Pons (tissue), 1 donor: ENCODE measurements around the gene SLC7A1.

Source experiments
- DNase-seq: peaks from one replicate; pipeline ENCODE4 v3.0.0-alpha.2; 2016; ENCODE audit warnings: low spot score

SLC7A1 gene

DNA sequence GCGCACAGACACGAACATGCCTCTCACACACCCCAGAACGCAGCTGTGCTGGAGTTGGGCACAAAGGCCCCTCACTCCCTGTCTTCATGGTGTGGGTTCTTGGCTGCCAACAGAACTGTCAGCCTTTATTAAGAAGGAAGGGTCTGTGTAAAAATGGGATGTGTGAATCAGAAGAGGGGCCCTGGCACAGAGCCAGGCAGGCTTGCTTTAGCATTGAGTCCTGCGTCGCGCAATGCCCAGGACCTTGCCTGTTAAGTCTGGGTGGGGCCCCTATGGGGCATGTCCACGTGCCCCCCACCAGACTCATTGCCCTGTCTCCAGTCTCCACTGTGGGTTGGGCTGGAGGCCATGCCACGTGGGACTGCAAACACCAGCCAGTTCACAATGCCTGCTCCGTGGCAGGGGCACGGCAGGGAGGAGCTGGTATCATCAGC lies 84.8 kb downstream of the SLC7A1 start:
- DNase-seq = no peak

DNA sequence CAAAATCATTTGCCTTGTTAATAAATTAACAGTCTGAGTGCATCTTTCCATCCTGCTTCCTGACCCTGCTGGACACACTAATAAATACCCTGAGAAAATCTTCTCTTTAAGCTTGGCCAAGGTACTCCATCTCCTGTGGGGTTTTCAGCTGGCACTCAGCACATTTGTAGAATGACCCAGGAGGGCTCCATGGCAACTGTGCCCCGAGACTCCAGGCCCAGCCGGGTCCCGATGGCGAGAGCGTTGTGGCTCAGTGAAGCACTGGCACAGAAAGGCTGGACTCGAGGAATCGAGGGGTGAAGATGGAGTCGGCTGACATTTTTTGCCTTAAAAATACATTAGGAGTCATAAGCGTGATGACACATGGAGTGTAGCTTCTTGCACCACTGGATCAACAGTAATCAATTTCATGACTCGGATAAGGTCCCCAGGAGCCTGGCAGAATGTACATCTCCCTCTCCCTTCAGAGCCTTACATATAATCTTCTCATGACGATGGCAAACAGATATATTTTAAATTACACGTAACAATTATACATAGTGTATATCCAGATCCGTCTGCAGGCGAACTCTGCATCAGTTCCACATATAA lies 85.4 kb downstream of the SLC7A1 start:
- DNase-seq = peak; percentile 35

DNA sequence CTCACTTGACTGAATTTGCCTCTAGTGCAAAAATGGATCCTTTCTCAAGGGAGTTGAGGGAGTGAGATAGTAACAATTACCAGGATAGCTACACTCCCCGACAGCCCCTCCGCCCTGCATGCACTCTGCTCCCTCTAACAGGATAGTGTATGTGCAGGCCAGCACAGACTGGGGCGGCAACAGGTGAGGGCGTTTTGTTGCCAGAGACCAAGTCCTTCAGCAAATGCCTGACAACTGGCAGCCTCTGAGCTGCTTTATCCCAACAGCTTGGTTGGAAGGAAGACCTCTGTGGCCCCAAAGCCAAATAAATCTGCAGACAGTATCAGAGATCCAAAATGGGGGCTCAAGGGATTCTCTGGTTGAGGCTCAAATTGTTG lies 86.6 kb downstream of the SLC7A1 start:
- DNase-seq = no peak

DNA sequence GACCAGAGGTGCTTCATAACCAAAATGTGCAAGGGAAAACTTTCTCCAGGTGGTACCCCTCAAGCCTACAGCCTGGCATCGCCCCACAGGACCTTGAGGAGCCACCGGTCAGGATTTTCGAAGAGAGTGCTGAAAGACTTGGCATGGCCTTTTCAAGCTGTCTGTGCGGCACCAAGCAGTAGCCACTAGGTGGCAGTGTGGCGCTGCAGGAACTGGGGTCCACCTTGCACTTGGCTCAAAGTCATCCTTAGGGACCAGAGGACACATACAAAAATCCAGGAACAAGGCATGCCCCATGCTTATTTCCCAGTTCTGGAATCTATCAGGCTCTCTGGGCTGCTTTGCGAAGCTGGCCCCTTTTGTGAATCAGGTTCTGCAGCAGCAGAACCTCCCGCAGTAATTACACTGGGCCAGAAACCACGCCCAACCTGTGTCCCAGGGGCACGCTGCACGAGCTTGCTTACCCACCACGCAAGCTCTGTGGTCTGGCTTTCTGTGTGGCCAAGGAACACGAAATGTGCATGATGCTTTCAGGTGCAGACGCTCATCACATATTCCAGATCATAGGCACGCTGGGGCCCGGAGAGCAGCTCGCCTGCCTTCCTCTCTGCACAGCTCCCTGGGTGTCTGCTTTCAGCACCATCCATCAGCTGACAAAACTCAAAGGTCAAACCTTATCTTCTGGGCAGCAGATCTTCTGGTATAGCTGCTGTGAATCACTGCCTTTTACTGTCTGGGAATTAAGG lies 87.2 kb downstream of the SLC7A1 start:
- DNase-seq = peak; percentile 86

DNA sequence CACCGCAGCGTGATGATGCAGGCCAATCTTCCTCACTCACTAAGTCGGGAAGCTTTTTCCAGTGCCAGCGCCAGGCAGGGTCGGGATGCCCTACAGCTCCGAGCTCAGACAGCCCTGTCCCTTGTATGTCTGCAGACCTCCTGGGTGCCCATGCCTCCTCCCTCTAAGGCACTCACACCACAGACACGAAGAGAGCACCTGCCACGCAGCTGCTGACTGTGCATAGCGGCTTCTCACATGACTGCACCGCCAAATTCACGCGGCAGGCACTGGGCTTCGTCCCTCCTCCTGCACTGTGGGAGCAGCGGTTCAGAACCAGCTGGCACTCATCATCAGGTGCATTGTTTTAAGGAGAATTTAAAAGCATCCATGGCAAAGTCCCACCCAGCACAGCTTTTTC lies 88.1 kb downstream of the SLC7A1 start:
- DNase-seq = no peak

DNA sequence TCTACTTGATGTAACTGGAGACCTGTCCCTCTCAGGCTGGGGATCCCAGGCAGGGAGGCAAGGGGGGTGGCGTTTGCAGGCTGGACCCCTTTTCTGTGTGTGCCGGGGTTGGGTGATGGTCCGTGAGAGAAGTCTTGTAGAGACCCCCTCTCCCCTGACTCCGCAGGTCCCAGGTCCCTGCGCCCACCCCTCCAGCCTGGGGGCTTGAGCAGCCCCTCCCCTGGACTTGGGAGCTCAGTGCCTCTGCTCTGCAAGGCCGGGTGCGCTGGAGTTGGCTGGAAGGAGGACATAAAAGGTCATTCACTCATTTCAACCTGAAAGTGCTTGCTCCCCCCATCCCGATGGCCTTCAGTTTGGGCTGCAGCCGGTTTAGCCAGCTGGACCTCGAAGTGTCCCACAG lies 89.5 kb downstream of the SLC7A1 start:
- DNase-seq = no peak

DNA sequence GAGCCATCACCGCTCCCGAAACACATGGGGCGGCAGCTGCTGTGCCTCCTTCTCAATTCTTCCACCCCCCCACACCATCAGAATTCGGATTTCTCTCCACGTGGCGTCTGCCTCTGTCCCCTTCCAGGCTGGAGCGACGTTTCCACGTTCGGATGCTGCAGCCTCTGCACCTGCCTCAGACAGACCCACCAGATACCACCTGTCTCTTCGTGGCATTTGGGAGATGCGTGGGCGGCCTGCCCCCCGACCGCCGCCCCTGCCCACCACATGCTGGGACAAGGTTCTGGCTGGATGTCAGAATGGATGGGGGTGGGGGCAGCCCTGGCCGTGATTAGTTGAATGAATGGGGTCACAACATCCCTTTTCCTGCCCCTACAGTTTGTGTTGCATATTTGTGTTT lies 90.0 kb downstream of the SLC7A1 start:
- DNase-seq = no peak

DNA sequence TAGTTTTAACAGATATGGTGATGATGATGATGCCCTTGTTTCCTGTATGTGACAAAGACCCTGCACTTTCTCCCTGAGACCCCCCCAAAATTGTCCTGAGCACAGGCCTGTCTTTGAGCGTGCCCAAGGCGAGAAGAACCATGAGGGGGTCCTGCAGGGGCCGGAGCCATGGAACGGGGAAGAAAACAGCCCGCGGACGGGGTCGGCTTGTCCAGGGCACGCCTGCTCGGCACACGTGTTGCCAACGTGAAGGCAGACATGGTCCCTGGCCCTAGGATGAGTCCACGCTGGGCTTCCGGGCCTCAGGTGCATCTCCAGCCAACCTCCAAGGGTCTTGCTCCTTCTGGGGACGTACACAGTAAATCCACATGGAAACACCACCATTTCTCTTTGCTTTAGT lies 90.8 kb downstream of the SLC7A1 start:
- no peak for DNase-seq

DNA sequence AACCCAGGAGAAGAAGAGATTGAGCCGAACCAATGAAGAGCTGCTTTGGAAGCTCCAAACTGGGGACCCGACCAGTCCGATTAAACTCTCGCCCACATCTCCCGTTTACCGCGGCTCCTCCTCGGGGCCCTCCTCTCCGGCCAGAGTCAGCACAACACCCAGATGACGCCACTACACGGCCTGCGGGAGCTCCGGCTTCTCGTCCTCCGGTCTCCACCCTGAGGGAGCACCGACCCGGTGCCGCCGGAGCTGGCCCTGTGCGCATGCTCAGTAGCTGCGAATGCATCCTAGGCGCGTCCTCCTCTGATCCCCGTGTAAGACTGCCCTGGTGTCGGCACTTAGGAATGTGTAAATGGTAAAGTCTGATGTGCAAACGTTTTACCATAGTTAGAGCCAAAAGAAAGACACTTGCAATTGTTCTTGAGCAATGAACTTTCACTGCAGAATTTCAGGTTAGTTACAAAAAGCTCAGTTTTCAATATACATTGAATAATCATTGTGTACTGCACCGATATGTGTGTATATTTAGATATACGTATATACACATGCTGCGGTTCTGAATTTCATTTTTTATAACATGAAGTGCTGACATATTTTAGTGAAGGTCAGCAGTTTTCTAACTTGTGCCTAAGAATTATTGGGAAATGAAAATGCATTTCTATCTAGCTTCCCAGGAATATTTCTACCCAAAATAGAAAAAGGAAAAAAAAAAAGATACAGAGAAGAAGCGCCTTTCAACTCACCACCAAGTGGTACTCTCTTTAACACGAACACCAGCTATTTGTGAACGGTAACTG lies 92.2 kb downstream of the SLC7A1 start:
- no peak for DNase-seq

DNA sequence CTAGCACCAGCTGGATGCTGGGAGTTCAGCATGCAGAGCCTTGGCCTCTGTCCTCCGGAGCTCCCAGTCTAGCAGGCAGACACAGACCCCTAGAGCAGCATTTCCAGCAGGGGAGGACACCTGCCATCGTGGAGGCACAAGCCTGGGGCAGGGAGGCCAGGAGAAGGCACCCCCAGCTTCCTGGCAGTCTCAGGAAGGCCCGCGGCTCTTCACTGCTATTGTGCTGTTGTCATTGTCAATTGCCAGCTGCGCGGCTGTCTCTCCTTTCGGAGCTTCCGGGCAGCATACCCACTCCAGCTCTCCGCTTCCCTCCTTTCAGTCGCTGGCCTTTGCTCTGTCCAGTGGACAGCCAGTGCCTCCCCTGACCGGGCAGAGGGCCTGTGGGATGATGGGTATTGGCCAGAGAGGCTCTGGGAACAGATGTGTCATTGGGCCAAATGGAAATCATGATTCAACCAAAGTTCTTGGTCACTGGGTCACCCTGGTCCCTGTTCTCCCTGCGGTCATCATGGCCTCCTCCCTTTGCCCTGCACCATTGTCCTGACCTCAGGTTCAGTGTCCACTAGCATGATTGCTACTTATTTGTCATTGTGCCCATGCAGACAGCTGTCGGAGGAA lies 93.0 kb downstream of the SLC7A1 start:
- DNase-seq = no peak

DNA sequence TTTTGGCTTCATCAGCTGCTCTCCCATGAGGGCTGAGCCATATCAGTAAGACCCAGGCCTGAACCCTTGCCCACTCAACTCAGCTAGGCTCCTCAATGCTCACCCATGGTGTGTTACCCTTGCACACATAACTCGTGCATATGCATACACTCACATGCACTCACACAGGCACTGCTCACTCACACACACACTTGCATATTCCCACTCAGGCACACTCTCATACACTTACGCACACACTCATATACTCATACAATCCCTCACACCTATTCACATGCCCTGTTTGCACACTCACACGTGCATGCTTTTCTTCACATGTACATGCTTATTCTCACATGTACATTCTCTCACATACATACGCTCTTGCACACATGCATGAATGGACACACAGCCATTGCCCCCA lies 93.8 kb downstream of the SLC7A1 start:
- no peak for DNase-seq

DNA sequence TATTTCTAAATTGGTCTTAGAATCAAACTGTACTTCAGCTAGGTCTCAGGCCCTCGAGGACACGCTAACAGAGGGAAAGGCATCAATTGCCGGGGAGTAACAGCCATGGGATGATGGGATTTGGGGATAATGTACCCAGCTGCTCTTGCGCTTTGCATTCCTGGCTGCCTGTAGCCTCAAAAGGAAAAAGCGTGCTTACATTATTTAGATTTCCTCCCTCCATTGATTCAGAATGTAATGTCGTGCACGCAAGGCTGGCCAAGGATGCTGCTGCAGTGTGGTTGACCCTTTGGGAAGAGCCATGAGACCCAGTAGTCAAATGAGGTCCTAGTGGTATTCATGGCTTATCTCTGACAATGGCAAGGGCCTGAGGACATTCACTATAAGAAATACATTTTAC lies 95.1 kb downstream of the SLC7A1 start:
- DNase-seq = no peak

DNA sequence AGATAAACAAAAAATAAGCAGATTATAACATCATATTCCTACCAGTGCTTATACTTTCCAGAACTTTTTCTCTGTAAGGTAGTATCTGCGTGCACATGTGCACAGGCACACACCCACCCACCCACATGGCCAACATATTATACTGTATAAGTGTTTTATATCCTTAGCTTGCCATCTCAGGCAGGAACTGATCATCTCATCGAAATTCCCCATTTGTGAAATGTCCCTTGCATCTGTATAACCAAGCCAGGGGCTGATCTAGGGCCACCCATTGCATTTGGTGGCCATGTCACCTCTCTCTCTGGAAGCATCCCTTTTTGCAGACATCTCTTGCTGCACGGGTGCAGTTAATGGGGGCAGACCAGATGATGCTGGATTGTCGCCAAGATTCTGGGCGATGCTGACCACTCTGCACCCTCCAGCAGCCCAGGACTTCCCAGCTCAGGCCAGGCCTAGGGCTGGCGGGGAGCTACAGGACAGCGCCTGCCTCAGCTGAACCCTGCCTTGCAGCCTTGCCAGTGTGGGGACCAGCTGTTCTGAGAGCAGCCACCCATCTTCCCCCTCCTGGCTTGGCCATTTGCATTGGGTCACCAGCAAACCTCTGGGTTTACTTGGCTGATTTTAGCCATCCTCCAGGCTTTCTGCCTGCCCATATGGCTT lies 95.9 kb downstream of the SLC7A1 start:
- no peak for DNase-seq

DNA sequence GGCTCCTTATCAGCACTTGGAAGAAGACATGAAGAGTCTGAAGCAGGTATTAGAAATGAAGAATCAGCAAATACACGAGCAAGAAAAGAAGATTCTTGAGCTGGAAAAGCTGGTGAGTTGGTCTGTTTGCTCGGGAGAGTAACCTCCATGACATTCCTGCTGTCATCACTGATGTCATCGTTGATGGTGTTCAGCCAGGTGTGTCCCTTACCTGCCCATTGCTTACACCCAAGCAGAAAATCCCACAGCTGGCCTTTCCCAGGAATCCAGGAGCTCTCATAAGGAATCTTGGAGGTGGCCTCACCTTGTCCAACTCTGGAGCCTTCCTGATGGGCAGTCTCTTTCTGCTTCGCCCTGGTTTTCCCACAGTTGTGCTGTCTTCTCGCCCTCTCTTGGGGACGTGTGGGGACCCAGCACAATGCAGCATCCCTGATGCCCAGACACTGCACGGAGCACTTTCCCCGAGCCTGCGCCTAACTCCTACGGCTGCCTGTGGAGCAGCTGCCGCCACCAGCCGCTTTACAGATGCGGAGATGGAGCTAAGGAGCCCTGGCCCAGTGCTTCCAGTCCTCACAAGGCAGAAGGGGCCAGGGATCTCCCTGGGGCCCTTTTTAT lies 97.0 kb downstream of the SLC7A1 start:
- no peak for DNase-seq

DNA sequence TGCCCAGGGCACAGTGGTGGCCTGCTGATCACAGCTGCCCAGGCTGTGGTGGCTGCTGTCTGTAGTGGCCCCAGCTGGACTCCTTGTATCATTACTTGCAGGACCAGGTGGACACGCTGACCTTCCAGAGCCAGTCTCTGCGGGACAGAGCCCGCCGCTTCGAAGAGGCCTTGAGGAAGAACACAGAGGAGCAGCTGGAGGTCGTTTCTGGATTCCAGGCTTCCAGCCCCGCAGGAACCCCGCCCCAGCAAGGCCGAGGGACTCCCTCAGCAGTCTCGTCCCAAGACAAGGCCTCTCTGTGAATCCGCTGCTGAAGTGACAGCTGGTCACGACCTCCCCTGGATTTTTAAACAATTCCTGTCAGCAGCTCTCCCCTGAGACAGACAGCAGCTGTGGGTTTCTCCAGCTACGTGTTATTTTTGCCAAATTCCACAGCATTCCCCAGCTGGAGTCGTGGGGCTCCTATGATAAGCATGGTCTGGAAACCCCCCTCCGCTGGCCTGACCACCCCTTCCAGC lies 98.3 kb downstream of the SLC7A1 start:
- DNase-seq = no peak

DNA sequence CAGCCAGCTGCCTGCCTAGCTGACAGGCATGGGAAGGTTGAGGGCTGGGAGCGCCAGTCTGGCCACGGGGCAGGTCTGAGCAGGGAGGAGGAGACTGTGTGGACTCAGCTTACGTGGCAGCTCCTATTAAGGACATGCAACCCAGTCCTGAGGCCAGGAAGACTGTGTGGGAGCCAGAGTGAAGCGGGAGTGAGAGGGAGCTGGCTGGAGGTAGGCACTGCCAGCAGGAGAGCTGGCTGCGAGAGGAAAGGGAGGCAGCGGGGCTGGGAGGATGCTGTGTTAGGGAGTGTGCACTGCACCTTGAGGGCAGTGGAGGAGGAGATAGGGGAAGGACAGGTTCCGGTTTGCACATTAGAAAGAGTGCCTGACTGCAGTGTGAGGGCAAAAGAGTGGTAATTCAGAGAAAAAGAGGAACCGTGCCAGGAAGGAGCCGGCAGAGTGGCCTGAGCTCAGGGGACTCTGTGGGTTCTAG lies 99.2 kb downstream of the SLC7A1 start:
- peak; percentile 40 for DNase-seq

DNA sequence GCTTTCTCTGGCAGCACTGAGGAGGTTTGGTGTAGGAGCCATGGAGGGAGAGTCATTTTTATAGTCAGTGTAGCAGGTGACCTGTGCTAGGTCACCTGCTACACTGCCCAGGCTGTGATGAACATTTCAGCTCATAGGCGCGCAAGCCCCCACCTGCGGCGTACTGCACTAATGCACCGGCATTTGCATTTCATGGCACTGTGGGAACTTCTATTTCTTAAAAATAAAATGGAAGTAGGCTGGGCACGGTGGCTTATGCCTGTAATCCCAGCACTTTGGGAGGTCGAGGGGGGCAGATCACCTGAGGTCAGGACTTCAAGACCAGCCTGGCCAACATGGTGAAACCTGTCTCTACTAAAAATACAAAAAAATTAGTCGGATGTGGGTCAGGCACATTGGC lies 101.0 kb downstream of the SLC7A1 start:
- no peak for DNase-seq

DNA sequence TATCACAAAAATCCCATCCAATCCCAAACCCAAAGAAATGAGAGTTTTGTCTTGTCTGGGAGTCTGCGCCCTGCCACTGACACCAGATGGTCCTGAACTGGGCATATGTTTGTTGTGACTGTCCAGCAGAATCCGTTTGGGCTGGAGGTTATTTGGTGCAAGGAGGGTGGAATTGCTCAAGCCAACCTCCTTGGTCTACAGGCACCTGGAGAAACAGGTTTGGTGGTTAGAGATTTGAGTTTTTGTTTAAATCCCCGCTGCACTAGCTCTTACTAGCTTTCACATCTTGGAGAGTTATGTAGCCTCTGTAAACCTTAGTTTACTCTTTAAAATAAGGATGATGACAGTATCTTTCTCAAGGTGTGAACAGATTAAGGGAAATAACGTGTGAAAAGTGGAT lies 101.7 kb downstream of the SLC7A1 start:
- DNase-seq = no peak

DNA sequence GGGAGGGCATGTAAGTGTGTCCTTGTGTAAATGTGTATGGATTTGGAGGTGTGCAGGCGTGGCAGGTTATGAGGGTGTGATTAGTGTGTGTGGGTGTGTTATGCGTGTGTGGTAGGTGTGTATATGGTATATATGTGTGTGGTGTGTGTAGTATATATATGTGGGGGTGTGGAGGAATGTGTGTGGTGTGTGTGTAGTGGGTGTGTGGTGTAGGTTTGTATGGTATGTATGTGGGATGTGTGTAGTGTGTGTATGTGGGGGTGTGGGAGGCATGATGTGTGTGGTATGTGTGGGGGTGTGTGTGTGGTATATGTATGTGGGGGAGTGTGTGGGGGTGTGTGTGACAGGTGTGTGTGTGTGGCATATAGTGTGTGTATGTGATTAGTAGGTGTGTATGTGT lies 104.2 kb downstream of the SLC7A1 start:
- DNase-seq = no peak

DNA sequence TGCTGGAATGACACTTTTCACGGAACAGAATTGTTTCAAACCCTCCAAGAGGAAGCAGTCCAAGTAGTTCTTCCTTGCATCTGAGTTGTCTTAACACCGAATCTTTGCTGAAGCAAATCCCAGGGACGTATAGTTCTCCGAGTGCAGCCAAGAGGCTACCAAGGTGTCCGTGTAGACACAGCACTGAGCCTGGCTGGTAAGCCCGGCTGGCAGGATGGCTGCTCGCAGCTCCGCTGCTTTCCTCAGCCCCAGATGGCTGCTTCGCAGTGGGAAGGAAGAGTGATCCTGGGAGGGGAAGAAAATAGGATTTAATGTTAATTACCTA lies 105.0 kb downstream of the SLC7A1 start:
- no peak for DNase-seq
